Activated CD4-positive, alpha-beta T cell treated with anti-CD3 and anti-CD28 coated beads, Interleukin-2, amount 50 U/mL, for 48 hours (primary cell): Measurements from ENCODE around the gene SCFD2.

Experiments used
- DNase-seq, 2 experiments: peaks; one replicate each; pipeline ENCODE4 v3.0.0-alpha.2; 2020

Gene SCFD2

DNA sequence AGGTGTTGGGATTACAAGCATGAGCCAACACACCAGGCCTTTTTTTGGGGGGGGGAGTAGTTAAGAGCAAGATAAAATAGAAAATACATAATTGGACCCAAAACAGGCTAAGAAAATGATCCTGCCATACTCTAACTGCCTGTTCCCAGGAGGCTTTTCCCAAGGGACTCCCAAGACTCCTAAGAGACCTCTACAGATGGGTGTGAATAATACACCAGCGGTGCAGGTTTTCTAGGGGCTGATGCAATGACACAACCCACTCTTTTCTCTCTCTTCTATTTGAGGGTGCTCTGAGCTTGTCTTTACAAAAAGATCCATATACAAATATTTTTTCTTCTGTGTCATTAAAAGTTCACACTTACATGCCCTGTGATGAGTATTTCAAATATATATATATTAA, 386.8 kb downstream of the SCFD2 start:
- no peak for DNase-seq

DNA sequence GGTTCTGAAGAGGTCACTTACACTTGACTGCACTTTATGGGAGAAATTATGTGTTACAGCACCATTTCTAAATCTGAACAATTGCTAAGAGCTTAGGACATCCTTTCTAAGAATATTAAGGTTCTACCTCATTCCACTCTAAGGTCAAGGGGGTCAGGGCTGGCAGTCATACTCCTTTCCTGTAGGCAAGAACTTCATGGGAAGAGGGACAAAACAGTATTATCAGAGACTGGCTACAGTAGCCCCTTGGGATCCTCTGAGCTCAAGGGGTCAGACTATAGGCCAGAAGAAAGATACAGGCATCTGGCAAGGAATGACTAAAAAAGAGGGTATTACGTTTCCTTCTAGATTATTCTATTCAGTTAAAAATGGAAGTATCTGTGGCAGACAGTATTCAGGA, 388.6 kb downstream of the SCFD2 start:
- DNase-seq: no peak

DNA sequence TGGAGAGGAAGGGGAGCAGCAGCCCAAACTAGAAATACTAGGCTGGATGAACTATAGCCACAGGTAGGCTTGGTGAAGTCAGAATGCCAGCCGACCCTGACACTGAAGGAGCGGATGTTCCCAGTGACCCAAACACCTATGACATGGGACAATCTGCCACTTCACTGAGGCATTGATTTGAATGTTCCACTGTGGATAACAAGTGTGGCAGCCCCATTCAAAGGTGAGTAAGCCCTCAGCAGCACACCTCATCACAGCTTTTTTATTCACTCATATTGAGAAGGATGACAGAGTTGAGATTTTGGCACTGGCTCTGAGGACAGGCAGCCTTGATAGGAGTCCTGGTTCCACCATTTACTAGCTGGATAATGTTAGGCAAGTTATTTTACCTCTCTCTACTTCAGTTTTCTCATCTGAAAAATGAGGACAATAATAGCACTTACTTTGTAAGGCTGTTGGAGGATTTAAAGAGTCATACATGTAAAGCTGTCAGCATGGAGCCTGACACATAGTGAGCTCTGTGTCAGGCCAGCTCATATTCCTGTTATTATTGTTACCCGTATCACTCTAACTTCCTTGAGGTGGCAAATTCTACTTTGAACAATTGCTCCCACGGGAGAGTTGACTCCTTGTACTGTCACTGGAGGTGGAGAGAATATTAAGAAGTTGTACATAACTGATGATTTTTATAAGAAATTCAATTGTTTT, 389.2 kb downstream of the SCFD2 start:
- DNase-seq: no peak

DNA sequence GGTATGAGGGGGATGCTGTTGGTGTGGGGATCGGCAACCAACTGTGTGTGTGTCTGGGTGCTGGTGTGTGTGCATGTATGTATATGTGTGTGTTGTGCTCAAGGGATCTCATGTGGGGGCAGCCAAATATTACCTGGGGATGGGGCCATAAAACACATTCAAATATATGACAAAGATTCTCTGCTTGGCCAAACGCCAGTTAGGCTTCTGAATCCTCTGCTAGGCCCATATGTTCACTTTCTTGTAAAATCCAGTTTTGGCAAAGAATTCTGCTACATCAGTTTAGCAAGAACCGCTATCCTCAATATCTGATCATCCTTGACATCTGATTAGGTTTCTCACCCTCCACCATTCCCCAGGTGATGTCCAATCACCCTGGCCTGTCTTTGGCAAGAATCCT, 397.2 kb downstream of the SCFD2 start:
- no peak for DNase-seq

DNA sequence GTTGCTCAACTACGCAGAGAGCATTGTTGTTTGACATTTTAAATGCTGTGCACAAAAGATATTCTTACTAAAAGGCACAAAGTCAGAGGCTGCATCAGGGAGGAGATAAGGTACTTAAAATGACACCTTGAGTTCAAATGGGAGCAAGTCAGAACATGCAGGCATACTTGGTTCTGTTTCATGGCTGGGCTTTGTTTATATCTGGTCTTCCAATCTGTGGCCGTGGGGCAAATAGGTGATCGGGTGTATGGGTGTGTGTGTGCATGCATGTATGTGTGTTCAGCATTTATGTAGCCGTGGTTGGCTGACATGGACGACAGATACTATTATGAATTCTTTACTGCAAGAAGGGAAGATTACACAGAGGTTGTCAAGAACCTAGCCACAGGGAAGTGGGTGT, 397.6 kb downstream of the SCFD2 start:
- DNase-seq: no peak

DNA sequence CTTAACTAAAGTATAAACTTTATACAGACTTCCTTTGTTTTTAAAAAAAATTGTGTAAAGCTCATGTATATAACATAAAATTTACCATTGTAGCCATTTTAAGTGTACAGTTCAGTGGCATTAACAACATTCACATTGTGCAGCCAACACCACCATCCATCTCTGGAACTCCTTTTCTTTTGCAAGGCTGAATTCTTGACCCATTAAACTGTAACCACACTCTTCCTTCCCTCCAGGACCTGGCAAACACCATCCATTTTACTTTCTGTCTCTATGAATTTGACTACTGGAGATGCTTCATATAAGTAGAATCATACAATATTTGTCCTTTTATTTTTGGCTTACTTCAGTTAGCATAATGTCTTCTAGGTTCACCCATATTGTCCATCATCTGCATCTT, 399.1 kb downstream of the SCFD2 start:
- DNase-seq: no peak

DNA sequence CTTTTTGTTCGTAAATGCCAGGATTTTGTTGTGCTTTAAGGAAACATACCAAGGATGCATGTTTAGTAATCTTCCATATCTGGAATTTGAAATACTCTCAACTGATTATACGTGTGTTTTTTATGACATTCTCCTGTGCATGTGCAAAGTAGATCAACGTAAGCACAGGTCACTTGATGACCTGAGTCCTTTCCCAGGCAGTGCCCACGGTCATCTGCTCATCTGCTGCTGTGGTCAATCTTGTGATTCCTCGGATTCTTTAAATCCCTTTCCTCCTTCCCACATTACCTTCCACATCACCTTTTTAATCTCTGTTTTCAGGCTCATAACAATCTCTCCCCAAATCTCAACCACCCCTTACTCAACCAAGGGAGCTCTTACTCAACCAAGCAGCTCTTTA, 399.7 kb downstream of the SCFD2 start:
- DNase-seq: no peak

DNA sequence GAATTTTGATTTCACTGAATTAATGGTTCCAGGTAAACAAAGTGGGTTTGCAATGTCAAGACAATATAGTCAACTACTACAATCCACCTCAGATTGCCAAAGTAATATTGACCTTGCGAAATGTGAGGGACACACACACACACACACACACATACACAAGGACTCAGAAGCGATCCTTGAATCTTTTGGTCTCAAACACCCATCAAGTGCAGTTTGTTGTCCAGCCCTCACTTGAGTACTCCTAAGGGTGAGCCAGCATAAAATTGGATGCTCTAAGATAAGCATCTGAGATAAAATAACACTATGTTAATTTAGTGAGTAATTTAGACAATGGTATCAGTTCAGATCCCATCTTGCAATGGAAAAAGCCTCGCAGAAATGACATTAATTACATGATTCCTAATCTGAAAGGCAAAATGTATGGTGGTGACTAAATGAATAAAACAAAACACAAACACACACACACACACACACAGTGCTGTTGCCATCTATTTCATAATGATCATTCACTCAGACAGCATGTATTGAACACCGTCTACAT, 401.2 kb downstream of the SCFD2 start:
- DNase-seq: no peak

DNA sequence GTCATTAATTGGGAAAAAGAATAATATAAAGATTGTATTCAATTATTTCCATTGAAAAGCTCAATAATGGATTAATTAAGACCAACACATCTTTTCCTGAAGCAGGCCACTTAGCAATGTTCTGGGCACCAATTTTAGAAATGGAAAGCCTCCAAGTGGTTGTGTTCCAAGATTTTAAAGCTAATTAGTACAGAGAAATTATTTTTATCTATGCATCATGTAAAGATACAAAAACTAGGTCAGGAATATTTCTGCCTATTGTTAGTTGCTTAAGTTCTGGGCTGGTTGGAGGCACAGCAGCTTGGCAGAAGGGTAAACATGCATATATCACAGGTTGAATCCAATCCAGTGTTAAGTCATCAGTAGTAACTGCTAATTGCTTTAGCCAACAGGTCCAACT, 401.9 kb downstream of the SCFD2 start:
- no peak for DNase-seq

DNA sequence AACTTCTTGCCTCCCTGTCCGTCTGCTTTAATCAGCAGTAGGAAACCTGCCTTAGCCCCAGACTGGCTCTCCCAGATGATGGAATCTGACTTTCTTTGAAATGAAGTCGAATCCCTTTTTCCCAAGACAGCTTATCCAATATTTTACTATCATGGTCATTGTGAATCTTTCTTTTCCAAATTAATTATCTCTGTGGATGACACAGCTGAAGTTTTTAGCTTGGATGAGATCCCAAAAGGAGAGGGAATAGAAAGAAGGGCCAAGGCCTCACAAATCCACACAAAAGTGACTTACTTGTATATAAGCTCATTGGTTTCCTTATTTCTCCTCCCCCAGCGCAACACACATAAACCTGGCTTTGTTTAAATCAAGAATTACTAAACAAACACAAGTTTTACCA, 403.1 kb downstream of the SCFD2 start:
- DNase-seq: no peak

DNA sequence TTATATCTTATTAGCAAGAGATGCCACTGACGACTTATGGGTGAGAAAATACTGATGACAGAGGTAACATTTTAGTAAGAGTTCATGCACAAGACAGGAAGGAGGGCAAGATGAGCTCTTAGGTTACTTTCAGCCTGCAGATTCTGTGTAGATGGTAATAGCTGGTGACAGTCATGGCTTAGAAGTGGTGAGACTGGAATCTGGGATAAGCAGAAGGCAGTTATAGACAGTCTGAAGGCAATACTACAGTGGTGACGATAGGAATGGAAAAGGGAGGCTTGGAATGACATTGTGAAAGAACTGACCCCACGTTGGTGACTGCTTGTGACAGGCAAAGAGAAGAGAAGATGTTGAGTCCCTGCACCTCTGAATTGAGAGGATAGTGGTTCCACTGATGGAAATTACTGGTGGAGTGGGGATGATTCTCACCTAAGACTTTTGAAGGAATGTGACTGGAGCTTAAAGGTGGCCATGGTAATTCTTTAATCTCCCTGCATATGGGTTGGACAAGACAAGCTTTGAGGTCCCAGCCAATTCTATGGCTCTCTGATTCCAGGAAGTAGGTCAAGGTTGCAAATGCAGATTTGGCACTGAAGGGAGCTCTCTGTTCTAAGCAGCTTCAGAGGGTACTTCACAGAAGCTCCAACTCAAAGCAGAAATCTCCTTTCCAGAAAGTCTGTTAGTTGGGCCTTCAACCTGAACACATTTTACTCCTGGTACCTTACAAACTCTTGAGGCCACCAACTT, 404.0 kb downstream of the SCFD2 start:
- no peak for DNase-seq

DNA sequence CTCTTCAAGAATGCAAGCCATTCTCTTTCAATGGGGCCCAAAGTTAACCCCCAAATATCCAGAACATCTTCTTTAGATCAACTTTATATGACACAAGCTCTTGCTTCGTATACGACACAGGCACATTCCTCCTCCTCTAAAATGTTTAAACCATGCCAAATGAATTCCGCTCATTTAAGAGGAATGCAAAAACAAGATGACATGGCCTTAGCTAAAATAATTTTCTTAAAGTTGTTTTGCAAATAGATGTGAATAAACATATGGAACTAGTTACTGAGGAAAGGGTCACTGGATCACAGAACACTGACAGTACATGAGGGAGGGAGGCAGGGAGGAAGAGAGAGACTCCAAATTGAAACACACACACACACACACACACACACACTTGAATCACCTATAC, 406.3 kb downstream of the SCFD2 start:
- DNase-seq: no peak

DNA sequence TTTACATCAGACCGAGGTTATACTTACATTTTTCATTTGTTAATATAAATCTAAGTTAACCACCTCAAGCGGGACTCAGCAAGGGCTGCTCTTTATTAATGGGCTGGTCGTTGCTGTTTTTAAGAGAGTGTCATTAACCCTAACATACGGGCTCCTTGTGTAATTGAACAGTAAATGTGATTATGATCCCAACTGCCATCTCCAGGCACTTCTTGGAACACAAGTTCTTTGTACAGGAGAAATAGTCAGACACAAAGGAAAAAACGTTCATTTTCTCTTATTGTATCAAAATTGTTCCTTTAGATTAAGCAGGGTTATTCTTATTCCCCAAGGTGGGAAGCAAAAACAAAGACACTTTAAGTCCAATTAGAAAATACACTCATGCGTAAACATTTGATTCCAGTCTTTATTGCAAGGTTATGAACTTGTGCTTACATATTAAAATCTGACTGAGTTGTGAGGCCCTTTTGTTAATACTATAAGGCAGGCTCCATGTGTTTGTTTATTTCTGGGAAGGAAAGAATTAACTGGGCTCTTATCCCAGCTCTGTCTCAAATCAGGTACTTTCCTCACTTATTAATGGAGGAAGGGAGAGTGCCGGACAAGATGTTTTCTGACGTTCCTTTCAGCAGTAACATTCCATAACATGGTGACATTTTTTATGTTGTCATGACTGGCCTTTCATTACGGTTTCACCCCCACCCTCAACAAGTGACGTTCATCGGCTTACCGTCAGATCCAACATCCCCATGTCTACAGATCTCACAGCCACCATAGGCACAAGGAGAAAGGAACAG, 407.8 kb downstream of the SCFD2 start:
- no peak for DNase-seq

DNA sequence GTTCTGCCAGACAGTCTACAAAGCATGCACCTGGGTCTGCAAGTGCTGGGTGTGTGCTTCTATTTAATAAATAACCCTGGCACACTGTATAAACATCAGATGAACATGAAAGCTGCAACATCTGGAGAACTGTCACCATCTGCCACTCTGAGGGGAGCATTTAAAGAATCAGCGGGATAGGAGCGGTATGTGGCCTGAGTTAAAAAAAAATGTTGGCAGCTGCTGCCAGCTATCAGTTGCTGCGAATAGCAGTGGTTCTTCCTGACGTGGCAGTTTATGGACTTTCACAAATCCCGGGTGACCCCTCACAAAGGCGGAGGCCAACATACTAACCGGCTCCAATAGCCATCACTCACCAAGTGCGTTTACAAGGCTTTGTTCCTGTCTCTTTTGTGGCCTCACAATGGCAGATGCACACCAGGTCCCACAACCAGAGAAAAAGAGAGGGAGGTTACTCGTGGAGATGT, 408.6 kb downstream of the SCFD2 start:
- DNase-seq: no peak

DNA sequence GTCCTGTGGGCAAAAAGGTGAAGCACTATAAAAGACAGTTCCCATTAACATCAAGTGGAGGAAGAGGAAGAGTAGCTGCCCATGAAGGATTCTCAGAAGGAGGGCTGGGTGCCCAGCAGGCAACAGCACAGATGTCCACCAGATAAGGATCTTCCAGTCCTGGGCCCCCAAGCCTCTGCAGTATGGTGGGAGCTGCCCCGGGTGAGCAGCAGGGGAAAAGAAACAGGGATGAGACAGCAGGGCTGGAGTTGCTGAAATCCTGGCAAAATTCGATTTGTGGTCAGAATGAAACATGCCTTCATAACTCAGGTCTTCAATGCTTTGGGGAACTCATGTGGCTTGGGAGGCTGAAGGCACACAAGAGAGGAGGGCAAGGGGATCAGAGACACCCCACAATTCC, 409.2 kb downstream of the SCFD2 start:
- no peak for DNase-seq

DNA sequence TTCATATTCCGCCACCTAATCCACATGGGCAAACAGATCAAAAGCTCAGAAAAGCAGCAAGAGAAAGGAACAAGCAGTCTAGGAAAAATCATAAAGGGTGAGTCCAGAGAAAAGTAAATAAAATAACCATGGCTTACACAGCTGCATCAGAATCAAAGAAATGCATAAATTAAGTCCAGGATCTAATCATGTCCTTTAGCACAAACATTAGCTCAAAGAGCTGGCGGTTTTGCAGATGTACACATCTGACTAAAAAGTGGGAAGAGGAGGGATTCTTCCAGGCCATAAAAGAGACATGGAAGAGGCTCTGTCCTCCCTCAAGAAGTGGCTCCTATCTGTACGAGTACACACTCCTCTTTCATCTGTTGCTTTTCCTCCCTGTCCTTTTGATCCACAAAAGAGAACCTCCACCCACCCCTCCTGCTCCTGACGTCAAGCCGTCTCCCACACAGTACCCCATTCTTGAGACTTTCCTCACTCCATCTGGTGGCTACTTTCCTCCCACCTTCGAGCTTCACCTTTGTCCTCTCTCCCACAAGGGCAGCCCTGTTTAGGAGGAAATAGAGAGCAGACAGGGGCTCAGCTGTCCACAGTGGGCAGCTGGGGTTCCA, 411.2 kb downstream of the SCFD2 start:
- DNase-seq: no peak

DNA sequence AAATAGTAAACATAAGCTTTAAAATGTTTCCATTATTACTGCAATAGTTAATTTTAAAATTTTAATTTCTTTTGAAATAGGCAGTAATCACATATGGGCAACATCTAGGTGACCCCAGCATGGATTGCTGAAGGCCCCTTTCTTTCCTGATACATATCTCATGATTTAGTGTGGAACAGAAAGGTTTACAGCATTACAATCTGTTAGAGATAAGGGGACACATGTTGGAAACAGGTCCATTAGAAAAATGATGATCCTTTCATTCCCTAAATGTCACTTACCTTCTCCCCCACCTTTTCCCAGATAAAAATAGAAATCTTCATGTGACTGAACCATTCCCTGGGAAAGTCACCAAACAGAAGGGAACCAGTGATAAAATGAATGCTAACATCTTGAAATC, 413.3 kb downstream of the SCFD2 start:
- no peak for DNase-seq

DNA sequence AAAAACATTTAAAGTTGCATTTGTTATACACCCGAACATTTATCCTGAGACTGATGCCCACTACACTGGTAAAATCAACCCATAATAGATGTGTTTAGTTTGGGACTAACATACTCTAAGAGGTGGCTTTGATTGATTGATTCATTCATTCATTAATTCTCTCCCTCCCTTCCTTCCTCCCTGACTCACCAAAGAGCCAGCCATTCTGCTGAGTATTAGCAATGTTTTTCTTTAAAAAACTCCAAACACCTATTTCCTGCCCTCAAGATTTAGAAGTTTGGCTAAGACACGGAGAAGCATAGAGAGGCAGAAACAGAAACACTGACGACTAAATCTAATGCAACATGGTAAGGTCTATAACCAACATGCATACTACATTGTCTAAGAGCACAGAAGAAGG, 414.8 kb downstream of the SCFD2 start:
- no peak for DNase-seq

DNA sequence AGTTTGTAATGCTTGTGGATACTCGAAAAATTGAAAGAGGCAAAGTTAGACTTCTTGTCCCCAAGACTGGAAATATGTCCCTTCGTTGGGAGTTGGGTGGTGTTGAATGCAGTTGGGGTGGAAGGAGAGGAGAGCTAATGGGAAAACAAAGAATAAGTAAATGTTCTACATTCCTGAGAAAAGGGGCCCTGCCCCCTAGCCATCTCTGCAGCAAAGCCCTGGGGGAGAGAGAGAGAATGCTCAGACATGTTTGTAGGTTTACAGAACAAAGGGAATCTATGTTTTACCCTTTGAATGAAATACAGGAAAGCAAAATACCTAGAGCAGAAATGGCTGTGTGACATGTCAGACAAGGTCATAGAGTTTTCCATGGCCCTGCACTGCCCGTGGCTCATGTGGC, 415.6 kb downstream of the SCFD2 start:
- DNase-seq: no peak

DNA sequence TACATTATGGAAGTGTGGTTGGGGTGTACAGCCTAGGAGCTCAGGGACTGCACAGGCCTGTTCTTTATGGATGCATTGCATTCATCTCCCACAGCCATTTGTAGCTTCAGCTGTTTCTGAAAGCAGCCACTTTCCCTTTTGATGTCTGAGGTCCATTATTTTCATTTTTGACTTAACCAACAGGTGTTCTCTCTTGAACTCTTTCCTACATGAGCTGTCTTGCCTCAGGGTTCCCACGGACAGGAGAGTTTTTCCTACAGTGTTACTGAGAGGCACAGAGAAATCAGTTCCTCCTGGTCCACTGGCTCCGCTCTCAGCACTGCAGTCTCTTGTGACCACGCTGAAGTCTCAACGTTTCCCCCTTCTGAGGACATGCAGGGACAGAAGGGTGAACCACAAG, 416.5 kb downstream of the SCFD2 start:
- DNase-seq: no peak

DNA sequence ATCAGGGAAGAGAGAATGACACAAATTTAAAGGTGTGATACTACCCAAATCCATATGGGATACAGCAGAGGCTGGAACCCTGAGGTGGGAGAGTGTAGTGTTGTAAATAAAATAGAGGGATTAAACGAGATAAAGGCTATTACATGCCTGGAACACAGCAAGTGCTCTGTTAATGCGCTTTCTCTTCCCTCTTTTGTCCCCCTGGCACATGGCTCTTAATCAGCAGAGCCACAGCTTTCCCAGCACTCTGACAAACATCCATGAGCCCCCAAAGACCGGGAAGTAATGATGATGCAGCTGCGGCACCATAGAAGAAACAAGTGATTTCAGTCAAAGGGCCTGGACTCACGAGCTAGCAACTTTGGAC, 417.8 kb downstream of the SCFD2 start:
- DNase-seq: no peak

DNA sequence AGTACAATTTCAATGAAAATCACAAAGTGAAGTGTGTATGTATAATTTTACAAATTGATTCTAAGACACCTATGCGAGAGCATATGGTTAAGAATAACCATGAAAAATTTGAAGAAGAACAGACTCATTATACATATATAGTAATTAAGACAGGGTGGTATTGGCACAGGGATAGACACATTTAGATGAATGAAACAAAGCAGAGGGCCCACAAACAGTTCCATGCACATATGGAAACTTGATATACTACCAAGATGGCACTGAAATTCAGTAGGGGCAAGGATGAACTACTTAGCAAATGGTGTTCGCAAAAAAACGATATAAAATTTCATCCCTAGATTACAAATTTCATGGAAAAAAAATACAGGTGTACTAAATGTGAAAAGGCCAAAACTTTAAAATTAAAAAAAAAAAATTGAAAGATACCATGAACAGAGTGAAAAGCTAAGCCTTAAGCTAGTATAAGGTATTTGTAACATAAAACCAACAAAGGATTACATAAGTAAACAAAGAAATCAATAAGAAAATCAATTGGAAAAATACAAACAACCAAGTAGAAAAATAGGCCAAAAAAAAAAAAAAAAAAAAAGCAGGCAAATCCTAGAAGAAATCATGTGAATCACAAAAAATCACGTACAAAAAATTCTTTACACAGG, 418.3 kb downstream of the SCFD2 start:
- DNase-seq: no peak

DNA sequence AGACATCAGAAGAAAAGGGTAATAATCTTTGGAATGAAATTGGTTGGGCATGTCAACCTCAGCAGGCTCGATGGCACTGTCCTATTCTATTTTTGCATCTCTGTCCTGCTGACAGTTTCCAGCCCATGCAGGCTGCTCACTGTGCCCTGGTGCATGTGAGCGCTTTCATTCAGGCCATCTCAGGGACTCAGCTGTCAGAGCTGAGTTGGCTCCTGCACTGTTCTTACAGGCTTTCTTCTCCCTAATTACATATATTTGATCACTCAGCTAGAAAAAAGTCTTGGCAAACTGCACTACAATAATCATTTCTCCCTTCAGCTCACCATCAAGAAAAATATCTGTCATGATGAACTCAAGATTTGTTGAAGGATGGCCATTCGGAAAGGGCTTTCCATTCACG, 419.0 kb downstream of the SCFD2 start:
- DNase-seq: no peak
